ENCODE data around the gene PRPF39. TPM values are rescaled to one million over a fixed set of nuclear protein-coding genes. Genes with fewer than 3 reads are reported as not detected.
A peak's percentile ranks its signal among the peaks of the same experiment; 100 is the strongest.

Gene PRPF39
- total and polyA plus RNA-seq, 2 of the 4 experiments (the other 2 are of a cell fraction) = 18.1 to 29.6 TPM

- TF ChIP-seq CHD1 (IDR thresholded peaks at IDR 0.05; ENCODE audit: low read depth, low read length) (no peak), RFX5 (IDR thresholded peaks at IDR 0.05; ENCODE audit: low read depth, low read length) (no peak)
Measured at GRCh38 chr14:45135659-45136395, 51.9 kb downstream of the PRPF39 start, which contains the start of gene FANCM (continued).

GRCh38 chr14:45136399-45136798, 52.5 kb downstream of the PRPF39 start:
- Histone ChIP-seq H4K5ac (ENCODE audit: low read depth, low read length) (no peak overlapping the region), H3K9ac (ENCODE audit: low read depth, low read length) (peak overlapping the region; percentile 38), H3K4ac (ENCODE audit: low read depth, low read length) (no peak overlapping the region), H3K27me3 (ENCODE audit: control insufficient read depth, insufficient read depth, low read length) (no peaks in the 10 kb centered on the region), H3K9me1 (ENCODE audit: insufficient read depth, low read length) (no peaks in the 10 kb centered on the region), H3K18ac (ENCODE audit: low read depth, low read length) (no peak overlapping the region), H4K8ac (ENCODE audit: low read depth in 2 of 2, low read length in 2 of 2) (no peak overlapping the region), H2BK5ac (ENCODE audit: low read depth, low read length, poor library complexity, severe bottlenecking) (no peak overlapping the region), H2BK20ac (ENCODE audit: low read depth, low read length) (no peak overlapping the region), H3K4me3 (ENCODE audit: insufficient read depth, low read depth, low read length) (peak overlapping the region; percentile 82), H3K79me1 (ENCODE audit: low read depth in 1 of 2, low read length in 2 of 2) (peaks cover 5 to 30% of the 10 kb centered on the region in 2 experiments; a peak in 3 of 4 replicates), H2AFZ (replicated peaks; ENCODE audit: low read length, poor library complexity) (peak overlapping the region; percentile 92), H3K27ac (ENCODE audit: insufficient read depth, low read length) (peak overlapping the region; percentile 6; the same call in 1 of the 2 replicates), H2BK15ac (ENCODE audit: low read depth, low read length) (no peak overlapping the region), H3K4me2 (ENCODE audit: low read depth, low read length) (peak overlapping the region; percentile 92), H3K56ac (ENCODE audit: extremely low read depth, insufficient read depth, low read length) (no peak overlapping the region), H4K91ac (ENCODE audit: insufficient read depth, low read depth, low read length) (no peak overlapping the region; the same call in 1 of the 2 replicates), H3K36me3 (ENCODE audit: control insufficient read depth, insufficient read depth, low read length) (no peaks in the 10 kb centered on the region), H2AK9ac (replicated peaks; ENCODE audit: low read depth, low read length, poor library complexity) (peak overlapping the region; percentile 47), H3K4me1 (ENCODE audit: control insufficient read depth, insufficient read depth, low read length) (no peaks in the 10 kb centered on the region), H2AK5ac (ENCODE audit: low read depth, low read length) (no peak overlapping the region), H3K14ac (replicated peaks; ENCODE audit: low read depth, low read length) (no peak overlapping the region), H2BK120ac (ENCODE audit: low read depth, low read length) (no peak overlapping the region), H3K9me3 (ENCODE audit: control insufficient read depth, insufficient read depth, low read length) (no peaks in the 10 kb centered on the region), H4K20me1 (ENCODE audit: insufficient read depth, low read length) (no peaks in the 10 kb centered on the region), H3K23ac (ENCODE audit: low read depth, low read length) (0 out of 2 replicates have a peak overlapping the region, but pooled peaks have one; percentile 12)
- TF ChIP-seq MXI1 (IDR thresholded peaks at IDR 0.05; ENCODE audit: borderline replicate concordance, low read depth, low read length) (peak; percentile 59; the same call in 1 of the 2 replicates), MAZ (IDR thresholded peaks at IDR 0.05; ENCODE audit: borderline replicate concordance, low read depth, low read length) (no peak), CTCF (conservative IDR thresholded peaks at IDR 0.05; ENCODE audit: low read depth, low read length) (no peak)
- intact Hi-C loops (cut with micrococcal nuclease) = loop anchor here (5.0 kb wide), 1 partner anchor 219 kb away; no protein-coding TSS in a partner anchor
- 0% methylated on average over 1 of the region's 7 CpGs; no CpG with 5 or more reads in 1 of the 2 experiments for WGBS, 2 experiments (ENCODE audit: extremely low coverage in 2 of 2, insufficient read length in 1 of 2)
- ATAC-seq (ENCODE audit: low read depth) (no peak), DNase-seq (peak; percentile 3)
- in situ Hi-C loops (cut with MboI; ENCODE audit: low sequenced_read_pairs) = loop anchor here (10.0 kb wide), 1 partner anchor 172 kb away; the partner anchor contains the start of genes KLHL28 and TOGARAM1
- ChIA-PET CTCF (interaction anchor here (0.6 kb wide), 1 partner anchor 101 kb away, joined by 3 read pairs; no protein-coding TSS in a partner anchor), POLR2A (ENCODE audit: unreplicated experiment) (no interaction called here)
- dilution Hi-C loops (cut with HindIII; ENCODE audit: low sequenced_read_pairs, unreplicated experiment) = no loop called here
- BruUV-seq (replicated peaks) = no TSS peak
